GM19324 (cell line): ENCODE data around the gene KSR2.
"Not testable (repeated sequence)": the region's sequence is repeated elsewhere in the genome, so short reads cannot be mapped to it uniquely, and the experiment has no call there.

Source experiments
- ATAC-seq: cut with Tn5 transposase; IDR thresholded peaks from one replicate; pipeline ENCODE4 v1.9.1; 2021; ENCODE audit warnings: mild to moderate bottlenecking, moderate library complexity; ENCODE audit not compliant: unreplicated experiment, low FRiP score

Gene KSR2

DNA sequence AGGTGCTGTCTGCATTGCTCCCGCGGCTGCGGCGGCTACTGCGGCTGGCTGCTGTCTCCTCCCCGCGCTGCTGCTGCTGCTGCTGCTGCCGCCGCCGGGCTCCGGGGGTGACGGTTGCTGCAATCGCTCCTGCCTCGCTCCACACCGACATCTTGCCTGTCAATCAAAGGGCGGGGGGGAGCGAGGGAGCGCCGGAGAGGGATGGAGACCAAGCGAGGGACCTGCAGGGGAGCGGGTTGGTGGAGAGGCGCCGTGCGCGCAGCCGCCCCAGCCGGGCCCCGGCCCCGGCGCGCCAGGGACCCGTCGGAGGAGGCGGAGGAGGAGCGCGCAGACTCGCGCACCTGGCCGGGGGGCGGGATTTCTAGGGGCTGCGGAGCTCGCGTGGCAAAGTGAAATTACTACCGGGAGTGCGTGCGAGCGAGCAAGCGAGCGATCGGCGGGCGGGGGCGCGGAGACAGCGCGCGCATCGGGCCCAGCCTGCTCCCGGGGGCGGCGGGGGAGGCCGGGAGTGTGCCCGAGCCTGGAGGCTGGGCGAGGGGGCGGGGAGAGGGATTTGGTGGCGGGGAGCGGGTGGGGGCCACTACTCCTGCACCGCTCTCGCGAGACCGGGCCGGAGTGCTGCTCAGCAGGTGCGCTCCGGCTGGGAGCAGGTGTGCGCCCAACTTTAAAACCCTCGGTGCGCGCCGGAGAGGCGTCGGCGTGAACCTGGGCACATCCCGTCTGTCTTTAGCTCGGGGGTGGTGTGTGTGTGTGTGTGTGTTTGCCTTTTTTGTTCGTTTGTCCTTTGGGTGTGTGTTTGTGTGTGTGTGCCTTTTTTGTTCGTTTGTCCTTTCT, at the start of gene KSR2:
TSS of gene KSR2 (minus strand) at position 165 of the 834 bp plus-strand sequence. CDS start 735 bp downstream, outside the sequence.
- ATAC-seq, result peak; percentile 55

DNA sequence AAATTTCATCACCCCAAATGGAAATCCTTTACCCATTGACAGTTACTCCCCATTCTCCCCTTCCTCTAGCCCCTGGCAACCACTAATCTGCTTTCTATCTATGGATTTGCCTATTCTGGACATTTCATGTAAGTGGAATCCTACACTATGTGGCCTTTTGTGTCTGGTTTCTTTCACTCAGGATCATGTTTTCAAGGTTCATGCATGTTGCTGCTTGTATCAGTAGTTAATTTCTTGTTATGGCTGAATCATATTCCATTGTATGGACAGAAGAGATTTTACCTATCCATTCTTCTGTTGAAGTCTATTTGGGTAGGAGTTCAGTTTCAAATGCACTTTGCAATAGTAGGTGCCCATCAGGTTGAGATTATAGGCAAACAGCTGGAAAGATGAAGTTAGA, 49.1 kb upstream of the KSR2 start:
- no peak for ATAC-seq

DNA sequence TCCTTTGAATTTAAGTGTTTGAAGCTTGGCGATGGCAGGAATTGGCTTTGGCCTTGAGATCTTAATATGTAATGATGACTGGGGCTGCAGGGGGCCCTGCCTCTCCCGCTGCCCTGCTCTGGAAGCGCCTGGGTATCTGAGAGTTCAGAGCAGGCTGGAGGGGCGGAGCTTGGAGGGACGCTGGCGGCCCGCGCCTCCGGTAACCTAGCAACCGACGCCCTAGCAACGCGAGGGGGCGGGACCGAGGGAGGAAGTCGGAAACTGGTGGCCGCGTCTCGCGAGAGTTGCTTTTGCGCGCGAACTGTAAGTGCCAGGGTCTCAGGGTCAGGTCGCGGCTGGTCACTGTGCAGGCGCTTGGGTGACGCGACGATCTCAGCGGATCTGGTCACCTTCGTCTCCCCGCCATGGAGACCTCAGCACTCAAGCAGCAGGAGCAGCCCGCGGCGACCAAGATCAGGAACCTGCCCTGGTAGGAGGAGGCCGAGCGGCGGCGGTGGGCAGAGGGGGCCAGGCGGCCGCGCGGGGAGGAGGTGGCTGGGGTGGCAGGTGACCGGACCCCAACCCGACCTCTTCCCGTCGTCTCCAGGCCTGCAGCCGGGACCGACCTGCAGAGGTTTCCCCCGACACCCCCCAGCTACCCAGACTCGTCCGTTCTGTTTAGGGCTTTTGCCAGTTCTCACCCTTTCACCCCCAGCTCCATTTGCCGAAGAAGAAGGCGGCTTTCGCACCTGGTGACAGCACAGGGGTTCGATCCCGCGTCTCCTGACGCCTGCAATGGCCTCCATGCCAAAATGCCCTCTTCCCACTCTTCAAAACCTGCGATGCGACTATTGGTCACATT, 47.9 kb upstream of the KSR2 start, which contains the start of gene RFC5:
TSS of gene RFC5 (plus strand) at position 280 of the 841 bp plus-strand sequence. CDS start at position 405, 125 bp downstream.
- ATAC-seq, result peak; percentile 99

DNA sequence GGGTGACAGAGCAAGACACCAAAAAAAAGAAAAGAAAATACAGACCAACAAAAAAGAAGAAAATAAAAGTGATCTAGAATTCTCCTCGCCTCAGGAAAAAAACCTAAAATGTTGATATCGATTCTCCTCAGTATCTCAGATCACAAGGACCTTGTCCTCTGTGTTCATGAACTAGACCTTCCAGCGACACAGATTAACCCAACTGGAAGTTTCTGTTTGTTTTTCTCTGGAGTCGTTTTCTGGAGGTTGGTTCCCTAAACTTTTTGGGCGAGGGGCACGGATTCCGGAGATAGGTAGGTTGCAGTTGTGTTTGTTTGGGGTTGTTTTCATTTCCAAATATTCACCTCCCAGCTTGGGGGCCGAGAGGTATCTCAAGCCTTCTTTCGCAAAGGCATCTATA, 47.2 kb upstream of the KSR2 start:
- ATAC-seq, result no peak

DNA sequence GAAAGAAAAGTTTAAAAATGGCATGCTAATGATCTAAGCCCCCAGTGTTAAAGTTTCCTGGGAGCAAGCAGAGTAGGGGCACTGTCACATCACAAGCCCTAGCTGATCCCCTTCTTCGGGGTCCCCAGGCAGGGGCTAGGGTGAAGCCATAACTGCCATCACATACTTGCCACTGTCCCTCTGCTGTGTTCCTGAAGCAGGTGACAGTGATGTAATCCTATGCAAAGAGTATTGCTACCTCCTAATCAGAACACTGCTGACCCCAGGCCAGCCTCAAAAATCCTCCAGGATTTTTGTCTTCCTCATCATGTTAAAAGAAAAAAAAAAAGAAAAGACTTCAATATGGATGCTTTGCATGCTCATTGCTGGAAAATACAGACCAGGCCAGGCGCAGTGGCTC, 46.5 kb upstream of the KSR2 start:
- no peak for ATAC-seq

DNA sequence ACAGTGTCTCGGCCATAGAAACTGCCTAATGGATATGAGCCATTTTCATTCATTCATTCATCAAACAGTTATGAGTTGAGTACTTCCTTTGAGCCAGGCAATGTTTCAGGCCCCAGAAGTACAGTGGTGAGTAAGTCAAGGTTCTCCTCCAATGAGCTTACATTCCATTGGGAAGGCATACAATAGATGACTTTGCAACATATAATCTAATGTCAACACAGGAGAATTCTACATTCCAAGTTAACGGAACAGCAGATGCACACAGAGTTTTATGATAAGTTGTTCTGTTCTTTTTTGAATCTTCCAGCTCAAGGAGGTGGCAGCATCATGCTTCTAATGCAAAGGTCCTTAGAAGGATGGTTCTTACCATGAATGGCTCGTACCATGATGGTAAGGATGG, 44.5 kb upstream of the KSR2 start:
- no peak for ATAC-seq

DNA sequence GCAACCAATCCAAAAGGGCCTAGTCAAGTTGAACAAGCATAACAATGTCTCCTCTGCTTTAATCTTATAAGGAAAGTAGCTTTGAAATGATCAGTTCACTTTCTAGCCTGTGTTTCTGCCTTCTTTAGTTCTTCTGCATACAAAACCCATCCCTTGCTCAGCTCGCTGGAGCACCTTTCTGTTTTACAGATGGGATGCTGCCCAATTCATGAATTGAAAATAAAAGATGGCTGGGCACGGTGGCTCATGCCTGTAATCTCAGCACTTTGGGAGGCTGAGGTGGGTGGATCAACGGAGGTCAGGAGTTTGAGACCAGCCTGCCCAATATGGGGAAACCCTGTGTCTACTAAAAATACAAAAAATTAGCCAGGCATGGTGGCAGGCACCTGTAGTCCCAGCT, 43.2 kb upstream of the KSR2 start:
- ATAC-seq, result no peak

DNA sequence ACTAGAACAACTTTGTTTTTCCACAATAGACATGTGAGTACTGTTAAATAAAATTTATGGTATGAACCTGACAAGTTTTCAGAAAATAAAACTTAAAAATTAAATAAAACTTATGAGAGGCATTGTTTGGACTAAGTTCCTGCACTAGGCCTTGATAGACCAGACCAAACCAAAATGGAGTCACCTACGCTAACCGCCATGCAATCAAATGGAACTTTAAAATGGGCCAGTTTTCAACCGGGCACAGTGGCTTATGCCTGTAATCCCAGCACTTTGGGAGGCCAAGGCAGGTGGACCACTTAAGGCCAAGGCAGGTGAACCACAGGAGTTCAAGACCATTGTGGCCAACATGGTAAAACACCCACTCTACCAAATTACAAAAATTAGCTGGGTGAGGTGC, 42.6 kb upstream of the KSR2 start:
- ATAC-seq, result no peak

DNA sequence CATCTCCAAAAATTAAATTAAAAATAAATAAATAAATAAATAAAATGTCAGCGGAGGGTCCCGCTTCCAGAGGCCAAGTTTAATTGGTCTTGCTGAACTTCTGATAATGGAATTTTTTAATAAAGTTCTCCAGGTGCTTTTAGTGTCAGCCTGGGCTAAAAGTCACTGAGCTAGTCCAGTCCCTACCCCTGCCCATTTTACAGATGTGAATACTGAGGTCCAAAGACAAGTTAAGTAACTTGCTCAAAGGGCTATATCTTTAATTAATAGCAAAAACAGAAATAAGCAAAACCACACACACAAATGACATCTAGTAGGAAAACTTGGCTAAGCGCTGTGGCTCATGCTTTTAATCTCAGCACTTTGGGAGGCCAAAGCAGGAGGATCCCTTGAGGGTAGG, 42.1 kb upstream of the KSR2 start:
- no peak for ATAC-seq

DNA sequence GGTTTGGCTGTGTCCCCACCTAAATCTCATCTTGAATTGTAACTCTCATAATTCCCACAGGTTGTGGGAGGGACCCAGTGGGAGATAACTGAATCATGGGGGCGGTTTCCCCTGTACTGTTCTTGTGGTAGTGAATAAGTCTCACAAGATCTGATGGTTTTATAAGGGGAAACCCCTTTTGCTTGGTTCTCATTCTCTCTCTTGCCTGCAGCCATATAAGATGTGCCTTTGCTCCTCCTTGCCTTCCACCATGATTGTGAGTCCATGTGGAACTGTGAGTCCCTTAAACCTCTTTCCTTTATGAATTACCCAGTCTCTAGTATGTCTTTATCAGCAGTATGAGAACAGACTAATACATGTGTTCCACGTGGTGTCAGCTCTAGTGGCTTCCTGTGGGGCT, 31.0 kb upstream of the KSR2 start:
- not testable (repeated sequence) for ATAC-seq

DNA sequence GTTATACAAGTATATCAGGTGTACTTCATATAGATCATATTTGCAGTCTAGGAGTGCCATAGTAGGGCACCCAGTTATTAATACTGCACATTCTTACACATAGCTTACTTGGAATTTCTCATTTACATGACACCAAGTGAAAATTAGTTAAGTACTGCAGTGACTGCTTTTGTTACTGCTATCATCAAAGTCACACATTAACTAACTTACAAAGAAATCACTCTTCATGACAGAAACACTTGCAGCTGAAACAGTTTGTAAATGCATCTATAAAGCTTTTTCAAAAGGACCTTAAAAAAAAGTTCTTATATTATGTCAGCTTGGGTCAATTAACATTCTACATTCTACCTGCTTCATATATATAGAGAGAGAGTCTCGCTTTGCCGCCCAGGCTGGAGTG, 29.9 kb upstream of the KSR2 start:
- no peak for ATAC-seq

DNA sequence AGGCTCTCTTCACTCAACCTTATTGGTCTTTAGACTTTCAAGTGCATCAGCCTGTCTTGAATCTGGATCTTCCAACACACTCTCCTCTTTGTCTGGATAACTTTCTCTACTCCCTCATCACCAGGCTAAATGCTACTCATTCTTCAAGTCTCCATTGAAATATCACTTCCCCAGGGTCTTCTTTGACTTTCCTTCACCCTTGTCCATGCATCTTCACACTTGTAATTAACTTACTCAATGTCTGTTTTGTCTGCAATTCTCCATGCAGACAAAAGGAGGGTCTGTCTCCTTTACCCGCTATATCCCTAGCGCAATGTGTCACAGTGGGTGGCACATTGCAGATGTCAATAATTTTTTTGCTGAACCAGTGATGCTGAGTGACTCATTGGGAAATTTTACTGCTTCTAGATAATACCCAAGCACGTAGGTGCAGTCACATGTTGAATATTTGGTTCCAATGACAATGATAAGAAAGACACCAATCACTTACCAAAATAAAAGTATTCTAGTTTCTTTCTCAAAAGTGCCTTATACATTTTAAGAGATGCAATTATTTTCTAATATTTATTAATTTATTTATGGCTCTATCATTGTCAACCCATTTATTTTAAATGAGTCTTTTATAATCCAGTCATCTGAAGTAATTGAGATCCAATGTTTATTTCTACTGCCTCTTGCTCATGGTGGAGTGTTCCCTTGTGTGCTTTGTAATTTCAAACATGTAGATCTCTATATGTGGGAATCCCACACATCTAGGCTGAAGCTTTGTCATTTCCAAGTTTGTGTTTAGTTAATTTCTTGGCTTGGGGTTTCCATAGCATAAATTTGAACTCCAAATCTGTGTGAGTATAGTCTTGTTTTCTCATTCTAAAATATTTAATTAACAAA, 26.0 kb upstream of the KSR2 start:
- ATAC-seq, result no peak

DNA sequence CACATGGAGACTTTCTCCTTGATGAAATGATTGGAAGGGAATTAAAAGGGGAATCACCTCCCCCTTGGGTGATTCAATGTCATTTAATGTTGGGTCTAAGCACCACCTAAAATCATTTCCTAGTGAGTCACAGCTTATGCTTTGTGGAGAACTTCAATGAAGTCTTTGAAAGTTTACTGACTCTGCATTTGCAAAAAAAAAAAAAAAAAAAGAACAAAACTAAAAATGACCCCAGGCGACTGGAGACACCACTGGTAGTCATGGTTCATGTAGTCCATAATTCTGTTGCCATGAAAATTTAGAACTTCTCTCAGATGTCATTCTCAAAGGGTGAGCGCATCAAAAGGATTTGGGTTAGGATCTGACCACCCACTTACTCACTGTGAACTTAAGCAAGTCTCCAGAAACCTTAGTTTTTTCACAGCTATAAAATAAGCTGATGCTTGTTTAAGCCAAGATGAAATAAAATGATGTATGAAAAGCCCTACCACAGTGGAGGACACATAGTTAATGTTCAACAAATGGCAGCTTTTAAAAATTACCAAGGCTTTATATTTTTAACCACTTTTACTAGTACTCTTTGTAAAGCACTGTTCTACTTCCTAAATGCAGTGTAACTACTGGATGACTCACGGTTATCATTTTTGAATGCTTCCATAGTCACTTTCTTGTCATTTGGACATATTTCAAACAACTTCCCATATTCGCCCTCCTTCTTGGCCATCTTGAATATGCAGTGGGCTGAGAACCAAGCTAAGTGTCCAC, 18.1 kb upstream of the KSR2 start:
- ATAC-seq, result no peak

DNA sequence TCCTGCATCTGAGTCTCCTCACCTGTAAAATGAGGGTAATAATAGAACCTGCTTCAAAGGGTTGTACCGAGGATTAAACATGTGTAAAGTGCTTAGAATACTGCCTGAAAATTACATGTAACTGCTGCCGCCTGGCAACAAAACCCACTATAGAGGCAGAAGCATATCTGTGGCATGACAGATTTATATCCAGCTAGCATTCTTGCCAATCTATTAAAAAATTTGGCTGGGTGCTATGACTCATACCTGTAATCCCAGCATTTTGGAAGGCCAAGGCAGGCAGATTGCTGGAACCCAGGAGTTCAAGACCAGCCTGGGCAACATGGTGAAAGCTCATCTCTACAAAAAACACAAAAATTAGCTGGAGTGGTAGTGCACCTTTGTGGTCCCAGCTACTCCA, 16.4 kb upstream of the KSR2 start:
- ATAC-seq, result no peak

DNA sequence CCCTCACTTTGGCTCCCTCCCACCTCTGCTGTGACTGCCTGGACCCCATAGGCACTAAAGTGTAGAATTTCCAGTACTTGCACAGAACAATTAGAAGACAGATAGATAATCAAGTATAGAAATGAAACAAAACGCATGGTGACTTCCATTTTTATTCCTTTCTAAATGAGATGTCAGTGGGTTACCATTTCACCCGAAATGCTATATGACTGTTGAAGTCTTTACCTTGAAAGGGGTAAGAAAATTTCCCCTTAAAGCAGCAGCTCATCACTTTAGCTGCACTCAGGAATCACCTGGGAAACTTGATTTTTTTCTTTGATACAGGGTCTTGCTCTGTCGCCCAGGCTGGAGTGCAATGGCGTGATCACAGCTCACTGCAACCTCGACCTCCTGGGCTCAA, 12.5 kb upstream of the KSR2 start:
- no peak for ATAC-seq

DNA sequence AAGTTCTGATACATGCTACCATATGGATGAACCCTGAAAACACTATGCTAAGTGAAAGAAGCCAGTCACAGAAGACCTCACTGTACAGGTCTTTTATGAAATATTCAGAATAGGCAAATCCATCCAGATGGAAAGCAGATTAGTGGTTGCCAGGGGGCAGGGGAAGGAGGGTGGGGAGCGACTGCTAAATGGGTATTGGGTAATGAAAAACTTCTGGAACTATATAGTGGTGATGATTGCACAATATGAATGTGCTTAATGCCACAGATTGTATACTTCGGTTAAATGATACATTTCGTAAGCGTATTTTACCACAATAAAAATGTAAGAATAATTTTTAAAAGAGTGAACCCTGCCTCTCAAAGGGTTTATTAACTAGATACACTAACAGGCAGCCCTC, 11.8 kb upstream of the KSR2 start:
- no peak for ATAC-seq

DNA sequence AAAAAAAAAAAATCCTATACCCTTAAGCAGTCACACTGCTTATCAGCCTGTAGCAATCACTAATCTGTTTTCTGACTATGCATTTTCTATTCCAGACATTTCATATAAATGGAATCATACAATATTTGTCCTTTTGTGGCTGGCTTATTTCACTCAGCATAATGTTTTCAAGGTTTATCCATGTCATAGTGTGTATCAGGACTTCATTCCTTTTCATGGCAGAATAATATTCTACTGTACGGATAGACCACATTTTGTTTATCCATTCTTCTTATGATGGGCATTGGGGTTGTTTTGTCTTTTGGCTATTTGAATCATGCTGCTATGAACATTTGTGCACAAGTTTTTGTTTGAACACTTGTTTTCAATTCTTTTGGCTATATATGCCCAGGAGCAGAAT, 8.6 kb upstream of the KSR2 start:
- no peak for ATAC-seq

DNA sequence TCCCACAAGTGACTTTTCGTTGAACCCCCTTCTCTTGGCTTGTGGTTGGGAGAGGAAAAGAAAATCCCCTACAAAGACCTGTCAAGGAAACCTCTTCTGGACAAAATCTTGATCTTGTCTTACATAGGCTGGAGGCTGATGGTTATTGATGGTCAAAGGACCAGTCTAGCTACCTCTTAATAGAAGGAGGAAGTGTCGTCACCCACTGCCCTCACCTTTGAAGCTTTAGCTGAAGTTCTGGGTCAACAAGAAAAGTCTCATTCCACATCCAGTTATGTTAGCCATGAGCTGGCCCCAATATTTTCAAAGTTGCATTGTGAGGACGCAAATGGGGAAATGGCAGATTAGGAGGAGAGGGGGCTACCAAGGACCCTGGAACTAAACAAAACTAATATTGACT, 6.2 kb upstream of the KSR2 start:
- ATAC-seq, result no peak

DNA sequence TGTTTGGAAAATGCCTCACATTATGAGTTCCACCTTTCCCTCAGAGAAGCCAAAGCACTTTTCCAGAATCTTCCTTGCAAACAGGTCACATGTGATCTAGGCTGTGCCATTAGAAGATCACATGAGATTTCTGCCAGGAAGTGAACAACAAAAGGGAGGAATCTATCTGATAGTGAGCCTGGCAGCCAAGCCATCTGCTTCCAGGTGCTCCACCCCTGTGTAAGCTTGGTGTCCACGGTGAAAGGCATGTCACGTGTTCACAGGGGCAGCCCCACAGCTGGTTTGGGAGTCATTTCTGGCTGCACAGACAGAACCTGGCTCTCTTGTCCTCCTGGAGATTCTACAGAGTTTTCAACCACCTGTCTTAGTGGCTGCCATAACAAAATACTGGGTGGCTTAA, 3.5 kb upstream of the KSR2 start:
- no peak for ATAC-seq

DNA sequence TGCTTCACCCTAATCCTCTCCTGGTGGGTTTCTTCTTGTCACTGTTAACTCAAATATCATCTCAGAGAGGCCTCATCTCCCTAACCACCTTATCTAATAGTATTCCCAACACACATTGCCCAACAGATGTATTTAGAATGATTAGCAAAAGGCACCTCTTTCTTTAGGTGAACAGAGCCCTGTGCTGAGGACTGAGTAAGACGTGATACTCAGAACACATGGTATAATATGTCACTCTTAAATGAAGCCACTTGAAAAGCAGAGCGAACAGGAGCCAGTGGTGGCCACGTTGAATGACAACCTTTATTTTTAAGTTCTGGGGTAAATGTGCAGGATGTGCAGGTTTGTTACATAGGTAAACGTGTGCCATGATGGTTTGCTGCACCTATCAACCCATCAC, 1.5 kb upstream of the KSR2 start:
- no peak for ATAC-seq
